Common myeloid progenitor, CD34-positive (primary cell): ENCODE data around the gene FAM135A.
"Not testable (repeated sequence)": the region's sequence is repeated elsewhere in the genome, so short reads cannot be mapped to it uniquely, and the experiment has no call there.

Experiments used
- CTCF ChIA-PET: fragments of 350-600 bp; sonication (Branson Sonifier 250); formaldehyde crosslinking; loops from one replicate; lab custom pipeline; 2021; ENCODE audit warnings: antibody characterized with exemption; lab: Charles Lee
- POLR2A ChIA-PET: fragments of 350-600 bp; sonication (Branson Sonifier 250); formaldehyde crosslinking; loops from one replicate; lab custom pipeline; 2021; ENCODE audit warnings: antibody characterized with exemption; lab: Charles Lee
- DNase-seq, 3 donors: peaks; one replicate each; pipeline versions ENCODE4 v3.0.0 to v3.0.0-alpha.2; 2013
- H3K27ac ChIP-seq, 2 experiments: 1 replicate in 1 of 2; 2 replicates in 1 of 2; pipeline ENCODE4 v1.7.0; 2013; ENCODE audit warnings: inconsistent platforms in 2 of 2, low read length in 2 of 2, mild to moderate bottlenecking in 2 of 2, low read depth in 1 of 2, moderate library complexity in 1 of 2; ENCODE audit not compliant: severe bottlenecking in 2 of 2, insufficient read depth in 1 of 2, poor library complexity in 1 of 2
- H3K27me3 ChIP-seq, 5 experiments: replicated peaks in 2 of 5; 1 replicate in 3 of 5; 2 replicates in 2 of 5; pipeline versions ENCODE4 v1.6.1 to v1.7.0; 2013; ENCODE audit warnings: low read length in 4 of 5, mild to moderate bottlenecking in 2 of 5, moderate library complexity in 2 of 5, inconsistent platforms in 1 of 5; ENCODE audit not compliant: insufficient read depth in 5 of 5, control insufficient read depth in 4 of 5
- H3K36me3 ChIP-seq, 4 experiments: 1 replicate in 2 of 4; 2 replicates in 2 of 4; pipeline versions ENCODE4 v1.6.1 to v1.7.0; 2013; ENCODE audit warnings: low read length in 3 of 4, control low read depth in 1 of 4, mild to moderate bottlenecking in 1 of 4; ENCODE audit not compliant: control insufficient read depth in 4 of 4, insufficient read depth in 4 of 4
- H3K4me1 ChIP-seq, 4 experiments: 1 replicate in 3 of 4; 2 replicates in 1 of 4; pipeline versions ENCODE4 v1.6.1 to v1.7.1; 2013; ENCODE audit warnings: low read length in 3 of 4, mild to moderate bottlenecking in 3 of 4, control low read depth in 1 of 4, inconsistent platforms in 1 of 4, moderate library complexity in 1 of 4; ENCODE audit not compliant: control insufficient read depth in 4 of 4, insufficient read depth in 4 of 4; ENCODE audit errors: control extremely low read depth in 1 of 4
- H3K4me3 ChIP-seq, 7 experiments: 1 replicate in 4 of 7; 2 replicates in 3 of 7; pipeline versions ENCODE4 v1.5.1 to v1.7.0; 2013; ENCODE audit warnings: mild to moderate bottlenecking in 7 of 7, low read length in 6 of 7, moderate library complexity in 6 of 7, inconsistent platforms in 2 of 7, low read depth in 2 of 7, control low read depth in 1 of 7; ENCODE audit not compliant: insufficient read depth in 4 of 7, control insufficient read depth in 1 of 7; ENCODE audit errors: extremely low read depth in 1 of 7
- H3K9me3 ChIP-seq, 5 experiments: 1 replicate in 4 of 5; 2 replicates in 1 of 5; pipeline versions ENCODE4 v1.6.1 to v1.7.1; 2013; ENCODE audit warnings: low read length in 4 of 5, mild to moderate bottlenecking in 2 of 5, inconsistent platforms in 1 of 5, low read depth in 1 of 5, moderate library complexity in 1 of 5; ENCODE audit not compliant: control insufficient read depth in 4 of 5, insufficient read depth in 2 of 5; ENCODE audit errors: control extremely low read depth in 1 of 5
- WGBS: methylation state at CpG from one replicate; pipeline ENCODE4 v1.1.5; 2013; ENCODE audit not compliant: insufficient coverage; 5-methylcytosine and 5-hydroxymethylcytosine counted together

Gene FAM135A

DNA sequence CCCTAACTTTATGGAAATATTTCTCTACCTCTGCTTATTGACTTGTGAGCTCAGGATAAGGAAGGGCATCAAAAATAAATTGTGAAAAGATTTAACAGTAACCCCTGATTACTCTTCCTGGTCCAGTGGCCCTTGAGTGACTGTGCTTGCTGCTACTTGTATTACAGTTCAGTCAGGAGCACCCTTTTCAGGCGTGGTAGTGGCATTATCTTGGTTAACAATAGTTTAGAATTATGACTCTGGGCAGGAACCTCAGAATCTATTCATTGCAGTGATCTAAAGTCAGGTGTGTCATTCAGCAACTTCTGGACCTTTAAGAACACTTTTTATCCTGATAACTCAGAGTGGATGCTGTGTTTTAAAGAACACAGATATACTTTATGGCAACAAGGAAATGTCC is 43.4 kb downstream of the FAM135A start:
- H3K27ac ChIP-seq = no peak overlapping the region
- H3K36me3 ChIP-seq = peaks cover 6 to 15% (median 8%) of the 10 kb centered on the region in 4 experiments
- no peaks in the 10 kb centered on the region for H3K4me1 ChIP-seq
- H3K27me3 ChIP-seq = no peaks in the 10 kb centered on the region
- DNase-seq = no peak
- no peak overlapping the region for H3K4me3 ChIP-seq
- ChIA-PET CTCF (no interaction called here), POLR2A (interaction anchor here (0.6 kb wide), 2 partner anchors 8 to 244 kb away, joined by 3 to 5 read pairs; no protein-coding TSS in a partner anchor)
- WGBS = 86% methylated on average over 1 of the region's 1 CpG
- no peaks in the 10 kb centered on the region for H3K9me3 ChIP-seq

DNA sequence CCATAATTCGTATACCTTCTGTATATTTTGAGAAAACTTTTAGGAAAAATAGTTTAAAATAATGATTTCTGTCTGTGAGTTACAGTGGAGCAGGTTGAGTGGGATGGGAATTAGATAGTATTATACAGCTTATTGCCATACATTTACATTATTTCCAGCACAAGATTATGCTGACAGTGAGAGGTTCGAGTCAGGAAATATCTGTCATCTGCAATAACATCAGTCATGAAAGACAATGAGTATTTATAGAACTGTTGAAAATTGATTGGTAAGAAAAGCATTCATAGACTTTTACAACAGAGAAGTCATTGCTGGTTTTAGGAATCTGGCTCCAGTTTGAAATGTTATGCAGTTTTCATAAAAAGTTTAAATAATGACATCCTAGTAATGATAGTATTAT is 45.9 kb downstream of the FAM135A start:
- H3K4me3 ChIP-seq = no peak overlapping the region
- H3K9me3 ChIP-seq = no peaks in the 10 kb centered on the region
- H3K36me3 ChIP-seq = peaks cover 4 to 11% (median 6%) of the 10 kb centered on the region in 4 experiments
- POLR2A ChIA-PET = no interaction called here
- no peak for DNase-seq
- no peaks in the 10 kb centered on the region for H3K4me1 ChIP-seq
- CTCF ChIA-PET = no interaction called here
- H3K27ac ChIP-seq = no peak overlapping the region
- WGBS = no CpG with 5 or more reads among the region's 2 CpGs
- H3K27me3 ChIP-seq = no peaks in the 10 kb centered on the region

- whole genome bisulfite sequencing = over 99% methylated on average over 12 of the region's 14 CpGs
- H3K4me1 ChIP-seq, DNase-seq, H3K9me3 ChIP-seq, H3K4me3 ChIP-seq, CTCF ChIA-PET, H3K27ac ChIP-seq, H3K27me3 ChIP-seq, POLR2A ChIA-PET: not testable (repeated sequence)
- H3K36me3 ChIP-seq = peaks cover 4 to 11% (median 6%) of the 10 kb centered on the region in 4 experiments
Measured at GRCh38 chr6:70459699-70460098, 46.4 kb downstream of the FAM135A start.

DNA sequence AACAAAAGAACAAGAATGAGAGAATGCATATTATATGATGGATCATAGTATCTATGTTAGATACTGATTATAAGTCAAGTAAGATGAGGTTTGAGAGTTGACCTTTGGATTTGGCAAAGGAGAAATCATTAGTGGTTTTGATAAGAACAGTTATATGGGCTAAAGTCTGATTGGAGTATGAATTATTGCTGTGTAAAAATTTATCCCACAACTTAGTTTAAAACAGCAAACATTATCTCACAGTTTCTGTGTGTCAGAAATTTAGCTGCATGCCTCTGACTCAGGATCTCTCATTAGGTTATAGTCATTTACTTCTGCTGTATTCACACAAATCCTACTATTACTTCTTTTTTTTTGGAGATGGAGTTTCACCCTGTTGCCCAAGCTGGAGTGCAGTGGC is 56.7 kb downstream of the FAM135A start:
- no peak for DNase-seq

GRCh38 chr6:70470510-70470909 is 57.2 kb downstream of the FAM135A start:
- H3K4me3 ChIP-seq, H3K27me3 ChIP-seq, H3K4me1 ChIP-seq, DNase-seq, POLR2A ChIA-PET, H3K27ac ChIP-seq, H3K9me3 ChIP-seq: not testable (repeated sequence)
- 100% methylated on average over 1 of the region's 3 CpGs for WGBS
- CTCF ChIA-PET = interaction anchor here (1.0 kb wide), 1 partner anchor 54 kb away, joined by 3 read pairs; no protein-coding TSS in a partner anchor
- H3K36me3 ChIP-seq = peaks cover 8 to 41% (median 18%) of the 10 kb centered on the region in 4 experiments

More for the DNA sequence above, 56.7 kb downstream of the FAM135A start:
- no peaks in the 10 kb centered on the region for H3K4me1 ChIP-seq
- ChIA-PET POLR2A (no interaction called here), CTCF (interaction anchor here (1.0 kb wide), 1 partner anchor 53 kb away, joined by 3 read pairs; no protein-coding TSS in a partner anchor)
- H3K27ac ChIP-seq = no peak overlapping the region
- peaks cover 0 to 3% (median 0%) of the 10 kb centered on the region in 5 experiments for H3K9me3 ChIP-seq
- no peak overlapping the region for H3K4me3 ChIP-seq
- H3K27me3 ChIP-seq = no peaks in the 10 kb centered on the region
- H3K36me3 ChIP-seq = peaks cover 8 to 42% (median 20%) of the 10 kb centered on the region in 4 experiments

GRCh38 chr6:70474751-70475150 is 61.4 kb downstream of the FAM135A start:
- Histone ChIP-seq H3K36me3 (peaks cover 15 to 52% (median 32%) of the 10 kb centered on the region in 4 experiments), H3K4me1 (no peaks in the 10 kb centered on the region), H3K9me3 (peaks cover 0 to 6% (median 0%) of the 10 kb centered on the region in 5 experiments), H3K4me3 (no peak overlapping the region), H3K27ac (no peak overlapping the region), H3K27me3 (no peaks in the 10 kb centered on the region)
- CTCF ChIA-PET = interaction anchor here (0.7 kb wide), 1 partner anchor 86 kb away, joined by 3 read pairs; no protein-coding TSS in a partner anchor
- 100% methylated on average over 3 of the region's 3 CpGs for WGBS
- POLR2A ChIA-PET = no interaction called here
- DNase-seq = no peak

DNA sequence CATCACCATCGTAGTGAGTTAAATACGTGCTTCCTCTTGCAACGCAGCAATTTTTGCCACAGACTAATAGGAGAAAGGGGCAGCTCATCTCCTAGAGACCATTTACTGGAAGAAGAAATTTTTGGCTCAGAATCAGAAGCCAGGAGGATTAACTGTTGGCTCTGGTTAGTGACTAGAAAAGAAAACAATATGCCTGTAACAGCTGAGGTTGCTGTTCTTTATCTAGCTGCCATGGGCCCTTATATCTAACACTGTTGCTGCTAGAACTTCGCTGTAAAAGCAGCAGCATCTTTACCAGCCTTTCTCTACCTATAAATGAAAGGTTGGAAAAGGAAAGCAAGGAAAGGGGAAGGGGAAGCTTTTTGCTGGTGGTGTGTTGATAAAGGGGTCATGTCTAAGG is 65.9 kb downstream of the FAM135A start:
- 90% methylated on average over 3 of the region's 4 CpGs for WGBS
- Histone ChIP-seq H3K9me3 (peaks cover 0 to 6% (median 0%) of the 10 kb centered on the region in 5 experiments), H3K4me3 (no peak overlapping the region), H3K27ac (no peak overlapping the region), H3K36me3 (peaks cover 17 to 45% (median 26%) of the 10 kb centered on the region in 4 experiments), H3K4me1 (no peaks in the 10 kb centered on the region), H3K27me3 (no peaks in the 10 kb centered on the region)
- POLR2A ChIA-PET = interaction anchor here (0.5 kb wide), 1 partner anchor 84 kb away, joined by 5 read pairs; no protein-coding TSS in a partner anchor
- DNase-seq = no peak
- CTCF ChIA-PET = no interaction called here
